HG02588 (cell line): ENCODE measurements around the gene HACL1.
A peak's percentile ranks its signal among the peaks of the same experiment; 100 is the strongest.
"Not testable (repeated sequence)": the region's sequence is repeated elsewhere in the genome, so short reads cannot be mapped to it uniquely, and the experiment has no call there.

Experiments
- ATAC-seq: cut with Tn5 transposase; IDR thresholded peaks from one replicate; pipeline ENCODE4 v1.9.1; 2021; ENCODE audit warnings: mild to moderate bottlenecking, moderate library complexity; ENCODE audit not compliant: unreplicated experiment

HACL1 gene

DNA sequence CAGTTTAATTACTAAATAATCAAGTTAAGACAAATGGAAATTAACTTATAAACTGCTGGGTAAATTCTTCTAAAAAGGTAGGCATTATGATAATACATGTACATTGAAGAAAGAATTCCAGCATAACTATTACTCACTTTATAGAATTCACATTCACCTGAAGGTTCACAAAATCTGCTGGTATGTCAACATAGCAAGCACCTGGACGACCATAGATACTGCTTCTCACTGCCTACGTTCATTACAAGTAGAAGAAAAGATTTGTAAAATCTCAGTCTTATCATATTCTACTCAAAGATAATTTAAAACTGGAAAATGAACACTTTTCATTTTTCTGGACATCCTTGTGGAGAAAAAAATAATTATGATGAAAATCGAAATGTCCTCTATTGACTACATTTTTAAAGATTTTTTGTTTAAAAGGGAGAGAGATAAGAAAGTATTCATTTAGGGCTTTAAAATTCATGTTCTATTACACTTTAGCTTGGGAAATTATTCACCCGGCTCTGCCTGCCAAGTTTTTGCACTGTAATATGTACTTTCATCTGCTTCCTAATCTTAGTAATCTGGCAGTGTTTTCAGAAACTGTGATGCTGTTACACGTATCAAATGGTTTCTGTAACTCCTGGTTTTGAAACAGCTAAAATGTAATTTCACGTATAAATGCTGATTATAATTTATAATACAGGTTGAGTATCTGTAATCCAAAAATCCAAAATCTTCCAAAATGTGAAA, 16.1 kb downstream of the HACL1 start:
- no peak for ATAC-seq

- no peak for ATAC-seq
Observed at GRCh38 chr3:15581471-15582394, 19.6 kb downstream of the HACL1 start.

- no peak for ATAC-seq
Observed at GRCh38 chr3:15579051-15579450, 22.3 kb downstream of the HACL1 start.

GRCh38 chr3:15578289-15578867, 23.0 kb downstream of the HACL1 start:
- ATAC-seq: no peak

GRCh38 chr3:15576475-15576874, 24.9 kb downstream of the HACL1 start:
- no peak for ATAC-seq

- no peak for ATAC-seq
Observed at GRCh38 chr3:15575446-15575845, 25.9 kb downstream of the HACL1 start.

GRCh38 chr3:15572138-15572537, 29.2 kb downstream of the HACL1 start:
- no peak for ATAC-seq

DNA sequence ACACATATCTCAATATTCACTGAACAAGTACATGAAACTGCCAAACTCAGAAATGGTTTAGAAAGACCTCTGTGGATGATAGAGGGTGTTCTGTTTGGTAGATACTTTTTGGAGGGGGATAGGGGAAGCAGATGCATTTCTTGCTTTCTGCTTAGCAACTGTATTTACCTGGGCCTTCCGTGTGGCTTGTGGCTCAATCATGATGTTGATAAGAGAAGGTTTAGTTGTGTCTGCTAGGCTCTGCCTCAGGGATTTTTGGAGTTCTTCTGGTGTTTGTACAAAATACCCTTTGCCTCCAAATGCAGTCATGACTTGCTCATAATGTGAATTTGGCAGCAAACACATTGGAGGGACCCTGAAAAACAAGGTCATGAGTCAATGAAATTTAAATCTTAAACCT, 38.2 kb downstream of the HACL1 start:
- ATAC-seq: no peak

DNA sequence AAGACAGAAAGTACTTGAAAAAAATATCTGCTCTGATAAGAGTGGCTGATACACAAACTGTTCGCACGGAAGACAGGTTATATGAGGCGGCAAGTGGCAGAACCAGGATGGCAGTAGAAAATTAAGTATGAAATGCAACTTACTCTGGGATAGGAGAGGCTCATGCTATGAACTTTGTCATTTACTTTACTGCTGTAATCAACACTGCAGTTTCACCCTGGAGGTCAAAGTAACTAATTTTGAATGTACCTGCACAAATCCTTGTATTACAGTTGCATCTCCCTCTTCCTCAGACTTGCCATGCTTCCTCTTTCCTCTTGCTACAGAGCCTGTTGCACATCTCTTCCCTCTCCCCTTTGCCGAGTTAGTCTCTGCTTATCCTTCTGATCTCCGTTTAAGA, 38.8 kb downstream of the HACL1 start:
- no peak for ATAC-seq

DNA sequence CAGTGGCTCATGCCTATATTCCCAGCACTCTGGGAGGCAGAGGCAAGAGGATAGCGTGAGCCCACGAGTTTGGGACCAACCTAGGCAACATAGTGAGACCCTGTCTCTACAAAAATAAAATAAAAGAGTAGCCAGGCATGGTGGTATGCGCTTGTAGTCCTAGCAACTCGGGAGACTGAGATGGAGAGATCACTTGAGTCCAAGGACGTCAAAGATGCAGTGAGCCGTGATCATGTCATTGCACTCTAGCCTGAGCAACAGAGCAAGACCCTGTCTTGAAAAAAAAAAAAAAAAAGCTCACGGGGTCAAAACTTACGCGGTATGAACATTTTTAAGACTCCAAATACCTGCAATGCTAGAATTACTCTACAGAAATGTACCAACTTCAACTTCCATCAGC, 42.8 kb downstream of the HACL1 start:
- no peak for ATAC-seq

DNA sequence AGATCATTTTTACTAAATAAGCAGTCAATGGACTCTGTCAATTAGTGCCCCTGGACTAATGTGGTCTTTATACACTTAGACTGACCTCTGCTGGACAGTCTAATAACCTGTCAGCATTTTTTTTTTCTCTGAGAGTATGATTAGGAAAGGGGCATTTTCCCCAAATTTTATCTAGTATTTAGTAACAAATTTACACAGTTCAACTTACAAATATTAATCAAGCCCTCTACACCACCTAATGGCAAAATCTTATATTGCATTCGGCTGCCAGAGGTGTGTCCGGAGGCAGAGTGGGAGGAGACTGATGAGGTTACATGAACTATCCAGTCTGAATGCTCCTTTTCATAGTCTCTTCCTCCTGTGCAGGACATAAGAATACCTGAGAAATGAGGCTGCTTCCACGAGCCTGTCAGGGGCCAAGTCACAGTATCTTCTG, 43.8 kb downstream of the HACL1 start:
- peak; percentile 55 for ATAC-seq

DNA sequence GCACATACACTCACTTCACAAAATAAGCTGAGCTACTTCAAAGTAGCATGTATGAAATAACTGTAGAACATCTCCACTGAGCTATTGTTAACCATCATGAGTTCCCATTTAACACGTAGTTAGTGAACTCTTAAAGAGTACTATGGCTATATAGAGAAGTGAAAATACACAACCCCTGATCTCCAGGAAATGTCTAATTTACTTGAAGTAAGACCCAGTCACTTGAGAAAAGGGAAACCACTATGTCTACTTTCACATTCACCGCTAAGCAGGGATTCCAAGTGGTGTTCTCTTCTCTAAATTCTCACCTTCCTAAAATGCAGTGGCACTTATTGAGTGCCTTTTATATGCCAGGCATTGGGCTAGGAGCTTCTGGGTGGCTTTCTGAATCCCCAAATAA, 44.9 kb downstream of the HACL1 start:
- ATAC-seq: peak; percentile 84

DNA sequence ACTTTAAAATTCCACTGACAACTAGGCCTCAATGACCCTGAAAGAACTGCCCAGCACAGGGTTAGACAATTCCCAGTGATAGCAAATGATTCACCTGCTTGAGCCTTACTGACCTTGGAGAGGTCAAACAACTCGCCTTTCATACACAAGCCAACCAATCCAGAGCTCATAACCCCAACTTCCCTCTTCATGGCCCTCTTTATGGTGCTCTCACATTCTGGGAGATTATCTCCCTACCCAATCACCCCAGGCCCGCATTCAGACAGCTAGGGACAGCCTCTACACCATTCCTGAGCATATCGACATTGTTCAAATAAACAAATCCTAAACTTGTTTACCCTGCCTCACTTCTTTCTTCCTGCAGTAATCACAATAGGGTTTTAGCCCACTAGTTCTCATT, 47.6 kb downstream of the HACL1 start:
- ATAC-seq: no peak

DNA sequence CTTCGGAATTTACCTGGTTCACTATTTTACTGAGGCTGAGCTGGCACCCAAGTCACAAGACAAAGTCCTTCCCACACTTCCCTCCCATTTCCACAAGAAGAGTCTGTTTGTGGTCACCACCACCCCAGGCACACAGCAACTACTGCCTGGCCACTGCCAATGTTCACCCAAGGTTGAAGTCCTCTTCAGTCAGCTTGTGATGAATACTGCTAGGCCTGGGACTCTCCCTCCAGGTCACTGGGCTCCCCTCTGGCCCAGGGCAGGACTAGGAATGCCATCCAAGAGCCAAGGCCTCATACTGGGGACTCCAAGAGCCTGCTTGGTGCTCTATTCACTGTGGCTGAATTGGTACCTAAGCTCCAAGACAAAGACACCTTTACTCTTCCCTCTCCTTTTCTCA, 49.5 kb downstream of the HACL1 start:
- no peak for ATAC-seq

DNA sequence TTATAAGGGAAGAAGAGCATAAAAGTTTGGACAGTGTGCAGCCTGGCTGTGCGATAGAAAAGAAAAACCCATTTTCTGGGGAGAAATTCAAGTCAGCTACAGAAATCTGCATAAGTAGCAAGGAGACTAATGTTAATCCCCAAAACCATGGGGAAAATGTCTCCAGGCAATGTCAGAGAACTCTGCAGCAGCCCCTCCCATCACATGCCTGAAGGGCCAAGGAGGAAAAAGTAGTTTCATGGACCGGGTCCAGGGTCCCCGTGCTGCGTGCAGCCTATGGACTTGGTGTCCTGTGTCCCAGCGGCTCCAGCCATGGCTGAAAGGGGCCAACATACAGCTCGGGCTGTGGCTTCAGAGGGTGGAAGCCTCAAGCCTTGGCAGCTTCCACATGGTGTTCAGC, 51.5 kb downstream of the HACL1 start:
- ATAC-seq: no peak

- no peak for ATAC-seq
Observed at GRCh38 chr3:15542614-15543013, 58.8 kb downstream of the HACL1 start.

GRCh38 chr3:15541371-15541770, 60.0 kb downstream of the HACL1 start:
- ATAC-seq: no peak

- no peak for ATAC-seq
Observed at GRCh38 chr3:15539066-15539465, 62.3 kb downstream of the HACL1 start.

DNA sequence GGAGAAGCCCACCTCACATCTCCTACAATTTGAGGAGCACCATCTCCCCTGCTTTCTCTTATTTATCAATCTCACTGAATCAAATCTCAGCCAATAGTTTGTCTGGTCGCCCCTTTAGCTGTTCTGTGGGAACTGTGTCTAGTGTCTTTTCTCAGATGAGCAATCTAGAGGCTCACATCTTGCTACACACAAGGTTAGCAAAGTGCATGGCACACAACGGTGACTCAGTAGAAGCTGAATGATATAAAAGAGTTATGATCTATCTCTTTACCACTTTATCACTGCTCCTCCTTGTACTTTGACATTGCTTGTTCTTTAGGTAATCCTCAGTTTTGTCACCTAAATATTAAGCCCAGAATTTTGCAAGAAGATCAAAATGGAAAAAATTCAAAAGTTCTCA, 63.0 kb downstream of the HACL1 start:
- no peak for ATAC-seq

- ATAC-seq: no peak
Observed at GRCh38 chr3:15536856-15537255, 64.5 kb downstream of the HACL1 start.

DNA sequence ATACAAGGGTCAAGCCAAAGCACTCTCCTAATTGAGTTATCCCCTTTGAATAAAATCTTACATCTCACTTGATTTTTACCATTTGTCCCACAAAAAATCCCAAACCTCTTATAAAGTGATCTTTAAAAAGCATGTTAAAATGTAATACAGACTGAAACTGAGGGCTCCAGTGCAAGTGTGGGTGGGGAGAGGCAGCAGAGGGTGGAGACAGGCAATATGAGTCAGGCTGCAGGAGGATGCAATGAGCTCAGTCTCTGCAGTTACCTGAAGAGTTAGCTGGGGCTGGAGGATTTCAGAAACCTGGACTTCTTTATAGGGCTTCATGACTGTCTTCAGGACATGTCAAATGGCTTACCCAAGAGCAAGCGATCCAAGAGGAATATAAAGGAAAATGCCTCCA, 65.6 kb downstream of the HACL1 start:
- no peak for ATAC-seq

DNA sequence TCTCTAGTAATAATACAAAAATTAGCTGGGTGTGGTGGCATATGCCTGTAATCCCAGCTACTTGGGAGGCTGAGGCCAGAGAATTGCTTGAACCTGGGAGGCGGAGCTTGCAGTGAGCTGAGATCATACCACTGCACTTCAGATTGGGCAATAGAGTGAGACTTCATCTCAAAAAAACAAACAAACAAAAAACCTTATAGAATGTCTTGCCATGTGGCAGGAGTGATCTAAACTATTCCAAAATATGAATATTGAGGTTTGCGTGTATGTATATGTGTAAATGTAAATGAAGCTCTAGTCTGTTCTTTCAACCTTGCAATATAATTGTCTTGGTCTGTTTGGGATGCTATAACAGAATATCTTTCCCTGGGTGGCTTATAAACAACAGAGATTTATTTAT, 68.8 kb downstream of the HACL1 start:
- not testable (repeated sequence) for ATAC-seq
